ENCODE data around the gene OXLD1. TPM values are rescaled to one million over a fixed set of nuclear protein-coding genes. Genes with fewer than 3 reads are reported as not detected.

The OXLD1 gene
- total RNA-seq = 10 to 100 TPM; 14.0 to 20.0 TPM
- 10 to 100 TPM; 24.8 to 59.3 TPM for polyA plus RNA-seq
- long read RNA-seq, donor 1, transcript OXLD1-206 (1 exons, 1,600 nt) = major isoform, 46 of 57 reads
- long read RNA-seq, donor 1, transcript OXLD1-201 (2 exons, 620 nt) = minor isoform, 5 of 57 reads
- long read RNA-seq, donor 1, partial matches to known transcripts = 0 of 57 reads
- long read RNA-seq, donor 1, other reads (novel, unspliced or antisense) = 1 of 57 reads
- long read RNA-seq, donor 2, transcript OXLD1-206 (1 exons, 1,600 nt) = major isoform, 6 of 8 reads
- long read RNA-seq, donor 2, partial matches to known transcripts = 0 of 8 reads
- long read RNA-seq, donor 2, other reads (novel, unspliced or antisense) = 0 of 8 reads

- Histone ChIP-seq H3K4me3 (ENCODE audit: low read length in 2 of 2) (peak within 1 kb of the TSS; percentile 61 to 65), H3K4me1 (ENCODE audit: control insufficient read depth in 1 of 2, insufficient read depth in 2 of 2, low read length in 2 of 2) (no peaks in the 10 kb centered on the region), H3K9me3 (ENCODE audit: control insufficient read depth, low read length) (no peaks in the 10 kb centered on the region), H3K27me3 (ENCODE audit: control insufficient read depth in 1 of 2, insufficient read depth in 2 of 2, low read length in 1 of 2) (no peaks in the 10 kb centered on the region), H3K27ac (ENCODE audit: low read depth in 1 of 2, low read length in 2 of 2) (peak within 1 kb of the TSS in 1 of 2 donors; percentile 50), H3K36me3 (ENCODE audit: control insufficient read depth in 1 of 2, insufficient read depth in 2 of 2, low read length in 1 of 2) (no peaks in the 10 kb centered on the region)
- DNase-seq = peak; percentile 98 to 99
- peak; percentile 97 for ATAC-seq (ENCODE audit: low FRiP score)
- WGBS, 2 donors = 0% methylated on average over 73 to 96 of the region's 96 CpGs
- intact Hi-C loops (cut with DNase I) = loop anchor here in 1 of 2 donors (1.0 to 2.0 kb wide), 2 partner anchors 29 to 36 kb away; partner anchors contain the start of genes MRPL12, NPLOC4 and TSPAN10
Observed at GRCh38 chr17:81666342-81667191, at the start of gene OXLD1, which contains the start of gene CCDC137. Gene OXLD1, minus strand, starts transcription at chr17:81666605. Its CDS starts 28 bp downstream, at chr17:81666577. Gene CCDC137, plus strand, starts transcription at chr17:81666737. Its CDS starts 30 bp downstream, at chr17:81666767.

- Histone ChIP-seq H3K27me3 (ENCODE audit: control insufficient read depth in 1 of 2, insufficient read depth in 2 of 2, low read length in 1 of 2) (no peaks in the 10 kb centered on the region), H3K4me3 (ENCODE audit: low read length in 2 of 2) (no peak overlapping the region), H3K9me3 (ENCODE audit: control insufficient read depth, low read length) (no peaks in the 10 kb centered on the region), H3K36me3 (ENCODE audit: control insufficient read depth in 1 of 2, insufficient read depth in 2 of 2, low read length in 1 of 2) (no peaks in the 10 kb centered on the region), H3K4me1 (ENCODE audit: control insufficient read depth in 1 of 2, insufficient read depth in 2 of 2, low read length in 2 of 2) (no peaks in the 10 kb centered on the region), H3K27ac (ENCODE audit: low read depth in 1 of 2, low read length in 2 of 2) (no peak overlapping the region)
- no peak for ATAC-seq (ENCODE audit: low FRiP score)
- DNase-seq = peak in 1 of 2 donors; percentile 70
- WGBS, 2 donors = 92 to 93% methylated on average over 31 to 32 of the region's 32 CpGs
- intact Hi-C loops (cut with DNase I) = no loop called here
Observed at GRCh38 chr17:81715107-81715871, 48.9 kb upstream of the OXLD1 start.

- H3K4me1 ChIP-seq (ENCODE audit: control insufficient read depth in 1 of 2, insufficient read depth in 2 of 2, low read length in 2 of 2) = no peaks in the 10 kb centered on the region
- H3K4me3 ChIP-seq (ENCODE audit: low read length in 2 of 2) = no peak overlapping the region
- H3K27me3 ChIP-seq (ENCODE audit: control insufficient read depth in 1 of 2, insufficient read depth in 2 of 2, low read length in 1 of 2) = no peaks in the 10 kb centered on the region
- intact Hi-C loops (cut with DNase I) = no loop called here
- 95% methylated on average over 39 of the region's 39 CpGs for WGBS, 2 donors
- DNase-seq (peak in 1 of 2 donors; percentile 68), ATAC-seq (ENCODE audit: low FRiP score) (no peak)
- H3K9me3 ChIP-seq (ENCODE audit: control insufficient read depth, low read length) = no peaks in the 10 kb centered on the region
- no peak overlapping the region for H3K27ac ChIP-seq (ENCODE audit: low read depth in 1 of 2, low read length in 2 of 2)
- no peaks in the 10 kb centered on the region for H3K36me3 ChIP-seq (ENCODE audit: control insufficient read depth in 1 of 2, insufficient read depth in 2 of 2, low read length in 1 of 2)
Observed at GRCh38 chr17:81714412-81715106, 48.2 kb upstream of the OXLD1 start.

GRCh38 chr17:81713556-81714411 is 47.4 kb upstream of the OXLD1 start:
- Histone ChIP-seq H3K36me3 (ENCODE audit: control insufficient read depth in 1 of 2, insufficient read depth in 2 of 2, low read length in 1 of 2) (no peaks in the 10 kb centered on the region), H3K9me3 (ENCODE audit: control insufficient read depth, low read length) (no peaks in the 10 kb centered on the region), H3K4me1 (ENCODE audit: control insufficient read depth in 1 of 2, insufficient read depth in 2 of 2, low read length in 2 of 2) (no peaks in the 10 kb centered on the region), H3K27ac (ENCODE audit: low read depth in 1 of 2, low read length in 2 of 2) (no peak overlapping the region), H3K27me3 (ENCODE audit: control insufficient read depth in 1 of 2, insufficient read depth in 2 of 2, low read length in 1 of 2) (no peaks in the 10 kb centered on the region), H3K4me3 (ENCODE audit: low read length in 2 of 2) (no peak overlapping the region)
- DNase-seq = no peak
- WGBS, 2 donors = 84% methylated on average over 35 to 36 of the region's 36 CpGs
- intact Hi-C loops (cut with DNase I) = no loop called here
- ATAC-seq (ENCODE audit: low FRiP score) = no peak

- H3K9me3 ChIP-seq (ENCODE audit: control insufficient read depth, low read length) = no peaks in the 10 kb centered on the region
- H3K27ac ChIP-seq (ENCODE audit: low read depth in 1 of 2, low read length in 2 of 2) = no peak overlapping the region
- DNase-seq (peak in 1 of 2 donors; percentile 70), ATAC-seq (ENCODE audit: low FRiP score) (no peak)
- H3K4me1 ChIP-seq (ENCODE audit: control insufficient read depth in 1 of 2, insufficient read depth in 2 of 2, low read length in 2 of 2) = no peaks in the 10 kb centered on the region
- 38 to 43% methylated on average over 18 of the region's 18 CpGs for WGBS, 2 donors
- H3K27me3 ChIP-seq (ENCODE audit: control insufficient read depth in 1 of 2, insufficient read depth in 2 of 2, low read length in 1 of 2) = no peaks in the 10 kb centered on the region
- H3K4me3 ChIP-seq (ENCODE audit: low read length in 2 of 2) = no peak overlapping the region
- intact Hi-C loops (cut with DNase I) = no loop called here
- H3K36me3 ChIP-seq (ENCODE audit: control insufficient read depth in 1 of 2, insufficient read depth in 2 of 2, low read length in 1 of 2) = no peaks in the 10 kb centered on the region
Observed at GRCh38 chr17:81713004-81713555, 46.7 kb upstream of the OXLD1 start.

GRCh38 chr17:81712468-81713003 is 46.1 kb upstream of the OXLD1 start:
- 3 to 5% methylated on average over 32 to 41 of the region's 41 CpGs for WGBS, 2 donors
- no peak for ATAC-seq (ENCODE audit: low FRiP score)

GRCh38 chr17:81711814-81712467 is 45.5 kb upstream of the OXLD1 start, which contains the start of gene SLC25A10:
Gene SLC25A10, plus strand, starts transcription at chr17:81712284. Its CDS starts 143 bp downstream, at chr17:81712427.
- peak; percentile 79 for ATAC-seq (ENCODE audit: low FRiP score)
- no peaks in the 10 kb centered on the region for H3K27me3 ChIP-seq (ENCODE audit: control insufficient read depth in 1 of 2, insufficient read depth in 2 of 2, low read length in 1 of 2)
- H3K4me1 ChIP-seq (ENCODE audit: control insufficient read depth in 1 of 2, insufficient read depth in 2 of 2, low read length in 2 of 2) = no peaks in the 10 kb centered on the region
- no peaks in the 10 kb centered on the region for H3K9me3 ChIP-seq (ENCODE audit: control insufficient read depth, low read length)
- no peak within 1 kb of the TSS for H3K27ac ChIP-seq (ENCODE audit: low read depth in 1 of 2, low read length in 2 of 2)
- H3K36me3 ChIP-seq (ENCODE audit: control insufficient read depth in 1 of 2, insufficient read depth in 2 of 2, low read length in 1 of 2) = no peaks in the 10 kb centered on the region
- peak; percentile 79 to 89 for DNase-seq
- H3K4me3 ChIP-seq (ENCODE audit: low read length in 2 of 2) = peak within 1 kb of the TSS; percentile 46 to 60
- intact Hi-C loops (cut with DNase I) = no loop called here
- WGBS, 2 donors = 1% methylated on average over 61 to 89 of the region's 89 CpGs

More at GRCh38 chr17:81712468-81713003, 46.1 kb upstream of the OXLD1 start:
- DNase-seq = no peak
- Histone ChIP-seq H3K27ac (ENCODE audit: low read depth in 1 of 2, low read length in 2 of 2) (no peak overlapping the region), H3K9me3 (ENCODE audit: control insufficient read depth, low read length) (no peaks in the 10 kb centered on the region), H3K4me3 (ENCODE audit: low read length in 2 of 2) (peak overlapping the region; percentile 46 to 60), H3K4me1 (ENCODE audit: control insufficient read depth in 1 of 2, insufficient read depth in 2 of 2, low read length in 2 of 2) (no peaks in the 10 kb centered on the region), H3K27me3 (ENCODE audit: control insufficient read depth in 1 of 2, insufficient read depth in 2 of 2, low read length in 1 of 2) (no peaks in the 10 kb centered on the region), H3K36me3 (ENCODE audit: control insufficient read depth in 1 of 2, insufficient read depth in 2 of 2, low read length in 1 of 2) (no peaks in the 10 kb centered on the region)
- intact Hi-C loops (cut with DNase I) = no loop called here
